K562 (cell line): Measurements from ENCODE around the gene KAT6B. TPM values are rescaled to one million over a fixed set of nuclear protein-coding genes. Genes with fewer than 3 reads are reported as not detected.

Source experiments
- ATAC-seq: fragments of 200-7000 bp; cut with Tn5 transposase; 3 replicates; pipeline ENCODE4 v1.9.1; 2020; ENCODE audit warnings: moderate library complexity
- BruUV-seq: library from RNA; stranded (reverse); fragments of 400-500 nt; replicated peaks from 2 replicates; lab custom pipeline; 2021; lab: Mats Ljungman, UMichigan
- CTCF ChIA-PET: fragments of 300-600 bp; formaldehyde crosslinking; extraction: SDS; loops from one replicate; lab custom pipeline; 2021; ENCODE audit warnings: low intra/inter-chr PET ratio; lab: Yijun Ruan, JAX
- POLR2A ChIA-PET: fragments of 300-600, 350-650 bp; sonication (Branson Sonifier 250); formaldehyde crosslinking; extraction: SDS; loops from one replicate; lab custom pipeline; 2021; ENCODE audit warnings: antibody characterized with exemption, inconsistent platforms; lab: Yijun Ruan, JAX
- DNase-seq, 4 experiments: peaks; one replicate each; pipeline versions ENCODE4 v3.0.0 to v3.0.0-alpha.2; 2011 to 2018; ENCODE audit warnings: low spot score in 3 of 4, mixed read lengths in 3 of 4; ENCODE audit errors: extremely low read depth in 1 of 4
- FAIRE-seq: peaks from 2 replicates; lab custom pipeline; 2011; peaks lifted over from hg19 to GRCh38; lab: Jason Lieb, UNC
- H2AFZ ChIP-seq: 2 replicates; pipeline ENCODE4 v1.6.0; 2011; ENCODE audit warnings: low read depth, low read length, control low read depth, inconsistent platforms
- H3K27ac ChIP-seq: fragments of 200-600 bp; 3 replicates; pipeline ENCODE4 v1.8.0; 2011; ENCODE audit warnings: low read depth, mild to moderate bottlenecking, control low read depth, inconsistent platforms, low read length, moderate library complexity, mixed read lengths; ENCODE audit errors: extremely low read depth
- H3K27me3 ChIP-seq, 2 experiments: fragments of 300-600 bp in 1 of 2; 2 replicates in 1 of 2; 3 replicates in 1 of 2; pipeline versions ENCODE4 v1.6.0 to v1.8.0; 2011; ENCODE audit warnings: inconsistent platforms in 2 of 2, low read length in 2 of 2, mild to moderate bottlenecking in 1 of 2, mixed read lengths in 1 of 2, moderate library complexity in 1 of 2; ENCODE audit not compliant: control insufficient read depth in 2 of 2, insufficient read depth in 2 of 2
- H3K36me3 ChIP-seq: fragments of 300-600 bp; 3 replicates; pipeline ENCODE4 v1.8.0; 2011; ENCODE audit warnings: mild to moderate bottlenecking, low read length, inconsistent platforms; ENCODE audit not compliant: control insufficient read depth, insufficient read depth
- H3K4me1 ChIP-seq, 2 experiments: fragments of 200-600 bp in 1 of 2; replicated peaks in 1 of 2; 2 replicates in 1 of 2; 3 replicates in 1 of 2; pipeline versions ENCODE4 v1.5.1 to v1.8.0; 2011; ENCODE audit warnings: inconsistent platforms in 2 of 2, low read length in 2 of 2, mild to moderate bottlenecking in 1 of 2, mixed read lengths in 1 of 2, moderate library complexity in 1 of 2; ENCODE audit not compliant: control insufficient read depth in 2 of 2, insufficient read depth in 2 of 2
- H3K4me2 ChIP-seq: 2 replicates; pipeline ENCODE4 v1.6.1; 2011; ENCODE audit warnings: low read length, control low read depth, inconsistent platforms, mixed read lengths; ENCODE audit not compliant: insufficient read depth
- H3K4me3 ChIP-seq: fragments of 200-600 bp; sonication (generic), shearing (Covaris generic); 2 replicates; pipeline ENCODE4 v1.5.1; 2016; ENCODE audit warnings: control low read depth, inconsistent platforms
- H3K79me2 ChIP-seq: fragments of 200-600 bp; 3 replicates; pipeline ENCODE4 v1.8.0; 2011; ENCODE audit warnings: low read length, inconsistent platforms; ENCODE audit not compliant: control insufficient read depth, insufficient read depth
- H3K9ac ChIP-seq, 2 experiments: 2 replicates each; pipeline versions ENCODE4 v1.6.0 to v1.6.1; 2011; ENCODE audit warnings: low read depth in 2 of 2, low read length in 2 of 2, control low read depth in 1 of 2, inconsistent platforms in 1 of 2, mild to moderate bottlenecking in 1 of 2, mixed read lengths in 1 of 2; ENCODE audit not compliant: insufficient read depth in 1 of 2
- H3K9me1 ChIP-seq: one replicate; pipeline ENCODE4 v1.6.0; 2011; ENCODE audit warnings: inconsistent platforms, mild to moderate bottlenecking, low read length, moderate library complexity; ENCODE audit not compliant: control insufficient read depth, insufficient read depth
- H3K9me3 ChIP-seq: replicated peaks from 2 replicates; pipeline ENCODE4 v1.5.1; 2011; ENCODE audit warnings: low read depth, low read length, inconsistent platforms; ENCODE audit not compliant: control insufficient read depth, insufficient read depth
- H4K20me1 ChIP-seq: replicated peaks from 2 replicates; pipeline ENCODE4 v1.6.1; 2011; ENCODE audit warnings: low read length, inconsistent platforms, mixed read lengths; ENCODE audit not compliant: control insufficient read depth, insufficient read depth
- AFF1 ChIP-seq, 2 experiments: fragments of 450-650 bp; IDR thresholded peaks; 2 replicates each; pipeline ENCODE4 v1.6.1; 2018; ENCODE audit warnings: mild to moderate bottlenecking in 2 of 2, low read depth in 1 of 2; ENCODE audit not compliant: partially characterized antibody in 2 of 2
- C11orf30 ChIP-seq: fragments of 450-650 bp; IDR thresholded peaks from 2 replicates; pipeline ENCODE4 v1.6.1; 2016; ENCODE audit warnings: low read depth, mild to moderate bottlenecking
- CBFA2T2 ChIP-seq: fragments of 450-650 bp; conservative IDR thresholded peaks from 2 replicates; pipeline ENCODE4 v1.6.1; 2017; ENCODE audit warnings: mild to moderate bottlenecking
- CBX1 ChIP-seq: sonication (generic); IDR thresholded peaks from 2 replicates; pipeline ENCODE4 v1.6.1; 2016; ENCODE audit warnings: antibody characterized with exemption, low read depth, mild to moderate bottlenecking
- CXXC5 ChIP-seq: fragments of 250-450 bp; sonication (Bioruptor Pico); IDR thresholded peaks from 2 replicates; pipeline ENCODE4 v1.8.0; 2022; ENCODE audit warnings: inconsistent platforms, mild to moderate bottlenecking, moderate library complexity
- ETV5 ChIP-seq: sonication (generic); formaldehyde crosslinking; IDR thresholded peaks from 2 replicates; pipeline ENCODE4 v1.4.0; 2020; ENCODE audit warnings: low read depth, mild to moderate bottlenecking, missing genetic modification reagents
- MAFF ChIP-seq: IDR thresholded peaks from 2 replicates; pipeline ENCODE4 v1.6.1; 2012; ENCODE audit warnings: low read length, improper control_type of control experiment
- MAFG ChIP-seq: fragments of 450-650 bp; conservative IDR thresholded peaks from 2 replicates; pipeline ENCODE4 v1.6.1; 2016; ENCODE audit warnings: missing genetic modification characterization, missing compliant biosample characterization
- NFE2 ChIP-seq: IDR thresholded peaks from 2 replicates; pipeline ENCODE4 v1.6.1; 2014; ENCODE audit warnings: antibody characterized with exemption, low read depth
- XRCC3 ChIP-seq: fragments of 450-650 bp; IDR thresholded peaks from 2 replicates; pipeline ENCODE4 v1.6.1; 2017; ENCODE audit warnings: mild to moderate bottlenecking, moderate library complexity
- ZNF311 ChIP-seq: fragments of 250-450 bp; sonication (Bioruptor Pico); IDR thresholded peaks from 2 replicates; pipeline ENCODE4 v1.4.0; 2020; ENCODE audit warnings: mild to moderate bottlenecking, moderate library complexity
- ZNF316 ChIP-seq: fragments of 450-650 bp; IDR thresholded peaks from 2 replicates; pipeline ENCODE4 v1.6.1; 2016
- ZNF668 ChIP-seq: fragments of 250-450 bp; sonication (Bioruptor Pico); IDR thresholded peaks from 2 replicates; pipeline ENCODE4 v1.8.0; 2022; ENCODE audit warnings: mild to moderate bottlenecking, inconsistent platforms
- WGBS: fragments of 100-300 bp; shearing (Covaris generic); methylation state at CpG from one replicate; pipeline ENCODE4 v1.1.6; 2016; ENCODE audit warnings: low coverage, mixed read lengths; ENCODE audit not compliant: insufficient coverage; ENCODE audit errors: missing lambda C conversion rate; 5-methylcytosine and 5-hydroxymethylcytosine counted together
- in situ Hi-C: fragments of 300-500 bp; cut with MboI; formaldehyde crosslinking; loops from 4 replicates; pipeline ENCODE4 v1.15.0; 2018; ENCODE audit warnings: inconsistent platforms, mixed read lengths
- intact Hi-C: fragments of 100-400 bp; cut with micrococcal nuclease; formaldehyde crosslinking; loops from 2 replicates; pipeline ENCODE4 v1.14.2; 2022
- polyA plus RNA-seq, 8 experiments: library from polyadenylated mRNA; depleted of rRNA in 4 of 8; stranded (reverse) in 5 of 8; unstranded in 3 of 8; fragments of >200 nt; fragmentation: Nextera tagmentation in 2 of 8; fragmentation: Illumina TruSeq in 1 of 8; extraction: Ambion mirVana in 2 of 8; extraction: Trizol in 1 of 8; gene quantifications; 2 replicates each; pipeline versions ENCODE4 v1.2.1 to v1.2.3, GENCODE V29; 2011 to 2014; ENCODE audit warnings: inconsistent platforms in 1 of 8, missing spikeins in 1 of 8
- total RNA-seq, 7 experiments: library from RNA; depleted of rRNA in 6 of 7; stranded (reverse); fragments of >200 nt in 6 of 7; fragmentation: Illumina TruSeq in 2 of 7; extraction: Trizol in 2 of 7; gene quantifications; 2 replicates each; pipeline versions ENCODE4 v1.2.1 to v1.2.3, GENCODE V29; 2011 to 2021; ENCODE audit warnings: low replicate concordance in 1 of 7

Gene KAT6B
- total and polyA plus RNA-seq, 9 of the 15 experiments (the other 6 are each of a cell fraction or from before 2014, with no cell fraction given), result 1.4 to 9.2 (median 6.8) TPM

GRCh38 chr10:74983383-74983782 is 157.0 kb downstream of the KAT6B start (continued):
- no peak for TF ChIP-seq ZNF311
- peak; percentile 72 for TF ChIP-seq C11orf30
- TF ChIP-seq NFE2, result 0 out of 2 replicates have a peak, but pooled peaks have one; percentile 23
- no peak for TF ChIP-seq XRCC3
- TF ChIP-seq CBFA2T2, result no peak
- TF ChIP-seq ZNF316, result peak; percentile 58; the same call in 1 of the 2 replicates
- TF ChIP-seq CXXC5, result no peak
- peak; percentile 29 for TF ChIP-seq MAFF
- TF ChIP-seq MAFG (tag), result peak; percentile 35
- TF ChIP-seq, all 486 proteins: peak for 5

GRCh38 chr10:74987339-74988053 is 161.1 kb downstream of the KAT6B start:
- no peak for FAIRE-seq
- ATAC-seq, result no peak
- H2AFZ ChIP-seq, result no peak overlapping the region
- H3K9ac ChIP-seq, result no peak overlapping the region
- intact Hi-C loops (no loop called here), in situ Hi-C loops (no loop called here)
- ChIA-PET POLR2A (interaction anchor here (0.7 kb wide), 1 partner anchor 11 kb away, joined by 3 read pairs; no protein-coding TSS in a partner anchor), CTCF (no interaction called here)
- no peak for TF ChIP-seq ETV5
- no peak for TF ChIP-seq AFF1 (IDR thresholded peaks at IDR 0.05; ENCODE audit: low read depth in 1 of 2, partially characterized antibody in 2 of 2)
- no peak for TF ChIP-seq ZNF668 (CRISPR knock-in tag)
- TF ChIP-seq CBX1, result no peak
- no peaks in the 10 kb centered on the region for H4K20me1 ChIP-seq
- H3K36me3 ChIP-seq, result no peaks in the 10 kb centered on the region
- no peak overlapping the region for H3K4me2 ChIP-seq
- BruUV-seq, result no TSS peak
- H3K27ac ChIP-seq, result no peak overlapping the region
- no peak for DNase-seq
- no peaks in the 10 kb centered on the region for H3K4me1 ChIP-seq
- H3K4me3 ChIP-seq, result no peak overlapping the region
- no peaks in the 10 kb centered on the region for H3K79me2 ChIP-seq
- WGBS, result 55% methylated on average over 4 of the region's 4 CpGs
- H3K9me3 ChIP-seq, result no peaks in the 10 kb centered on the region
- no peaks in the 10 kb centered on the region for H3K27me3 ChIP-seq
- no peaks in the 10 kb centered on the region for H3K9me1 ChIP-seq
